Measurements from ENCODE around the gene AQP12A.

- TF ChIP-seq POLR2A (IDR thresholded peaks at IDR 0.05) (no peak), CTCF (IDR thresholded peaks at IDR 0.05) (no peak)
Measured at GRCh38 chr2:240708457-240708856, 16.8 kb downstream of the AQP12A start.

Data from adrenal gland (tissue), 5 donors.